Vagina (tissue), 2 donors: Measurements from ENCODE around the gene FASTK.

Experiments used
- CTCF ChIP-seq, 3 experiments: fragments of 450-650 bp in 2 of 3; fragments of 200-600 bp in 1 of 3; sonication (generic) in 1 of 3; IDR thresholded peaks; one replicate each; pipeline ENCODE4 v1.5.1; 2017 to 2019; ENCODE audit warnings: antibody characterized with exemption in 3 of 3, mild to moderate bottlenecking in 2 of 3, moderate library complexity in 2 of 3
- POLR2A ChIP-seq, 2 donors: fragments of 450-650 bp; IDR thresholded peaks; one replicate each; pipeline ENCODE4 v1.6.1; 2017; ENCODE audit warnings: antibody characterized with exemption in 2 of 2, mild to moderate bottlenecking in 2 of 2, moderate library complexity in 2 of 2
- POLR2AphosphoS5 ChIP-seq, 2 donors: sonication (generic); formaldehyde crosslinking; IDR thresholded peaks; one replicate each; pipeline ENCODE4 v1.9.0; 2017; ENCODE audit warnings: antibody characterized with exemption in 2 of 2, mild to moderate bottlenecking in 2 of 2, low read depth in 1 of 2; ENCODE audit not compliant: insufficient read depth in 1 of 2

- TF ChIP-seq CTCF (IDR thresholded peaks at IDR 0.05) (no peak), POLR2A (IDR thresholded peaks at IDR 0.05) (no peak), POLR2AphosphoS5 (IDR thresholded peaks at IDR 0.05; ENCODE audit: insufficient read depth in 1 of 2, low read depth in 1 of 2) (no peak)
These were observed 32.9 kb upstream of the FASTK start for GRCh38 chr7:151113344-151114150.
